HG02943 (cell line): ENCODE data around the gene FAM171A1.
A peak's percentile ranks its signal among the peaks of the same experiment; 100 is the strongest.
"Not testable (repeated sequence)": the region's sequence is repeated elsewhere in the genome, so short reads cannot be mapped to it uniquely, and the experiment has no call there.

Experiments
- ATAC-seq: cut with Tn5 transposase; IDR thresholded peaks from one replicate; pipeline ENCODE4 v1.9.1; 2021; ENCODE audit warnings: mild to moderate bottlenecking, low read depth, moderate library complexity; ENCODE audit not compliant: unreplicated experiment

The FAM171A1 gene

DNA sequence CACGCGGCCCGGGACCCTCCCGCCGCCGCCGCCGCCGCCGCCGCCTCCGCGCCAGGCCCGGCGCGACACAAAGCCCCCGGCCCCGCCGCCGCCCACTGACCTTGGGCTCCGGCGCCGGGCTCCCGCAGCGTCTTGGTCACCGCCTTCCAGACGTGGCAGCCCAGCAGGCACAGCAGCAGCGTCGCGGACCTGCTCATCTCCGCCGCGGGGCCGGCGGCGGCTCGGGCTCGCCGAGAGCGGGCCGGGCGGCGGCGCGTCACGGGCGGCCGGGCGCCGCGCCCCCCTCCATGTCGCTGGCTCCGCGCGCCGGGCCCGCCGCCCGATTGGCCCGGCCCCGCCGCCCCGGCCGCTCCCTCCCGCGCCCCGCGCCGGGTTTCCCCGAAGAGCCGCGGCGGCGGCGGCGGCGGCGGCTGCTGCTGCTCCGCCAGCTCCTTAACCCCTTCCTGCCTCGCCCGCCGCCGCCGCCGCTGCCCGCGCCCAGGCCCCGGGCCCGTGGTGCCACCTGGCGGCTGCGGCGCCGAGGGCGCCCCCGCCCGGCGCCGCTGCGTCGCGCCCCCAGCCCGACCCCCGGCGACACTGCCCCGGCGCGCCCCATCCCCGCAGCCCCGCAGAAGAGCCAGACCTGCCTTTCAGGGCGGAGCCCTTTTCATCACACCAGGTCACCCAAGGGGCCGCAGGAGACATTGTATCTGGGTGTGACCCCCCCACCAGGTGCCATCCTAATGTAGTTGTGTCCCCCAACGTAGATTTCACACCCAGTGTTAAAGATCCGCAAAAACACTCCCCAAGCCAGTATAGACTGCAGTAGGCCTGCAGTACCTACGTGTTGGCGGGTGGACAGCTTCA, at the start of gene FAM171A1:
Gene FAM171A1, minus strand, starts transcription at position 434 of the 846 bp plus-strand sequence. Its CDS starts 237 bp downstream, at position 197.
- peak; percentile 49 for ATAC-seq

DNA sequence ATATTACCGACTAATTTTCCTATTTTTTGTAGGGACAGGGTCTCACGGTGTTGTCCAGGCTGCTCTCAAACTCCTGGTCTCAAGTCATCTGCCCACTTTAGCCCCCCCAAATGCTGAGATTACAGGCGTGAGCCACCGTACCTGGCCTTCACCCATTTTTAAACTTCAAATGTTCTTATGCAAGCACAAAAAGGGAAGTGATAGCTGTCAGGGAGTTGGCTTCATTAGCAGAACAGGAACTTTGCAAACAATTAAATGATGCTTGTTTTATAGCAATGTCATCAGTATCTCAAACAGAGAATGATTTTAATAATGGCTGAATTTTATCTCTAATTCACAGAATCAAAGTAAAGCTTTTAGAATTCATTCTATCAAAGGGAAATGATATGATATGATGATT, 49.8 kb upstream of the FAM171A1 start:
- no peak for ATAC-seq

DNA sequence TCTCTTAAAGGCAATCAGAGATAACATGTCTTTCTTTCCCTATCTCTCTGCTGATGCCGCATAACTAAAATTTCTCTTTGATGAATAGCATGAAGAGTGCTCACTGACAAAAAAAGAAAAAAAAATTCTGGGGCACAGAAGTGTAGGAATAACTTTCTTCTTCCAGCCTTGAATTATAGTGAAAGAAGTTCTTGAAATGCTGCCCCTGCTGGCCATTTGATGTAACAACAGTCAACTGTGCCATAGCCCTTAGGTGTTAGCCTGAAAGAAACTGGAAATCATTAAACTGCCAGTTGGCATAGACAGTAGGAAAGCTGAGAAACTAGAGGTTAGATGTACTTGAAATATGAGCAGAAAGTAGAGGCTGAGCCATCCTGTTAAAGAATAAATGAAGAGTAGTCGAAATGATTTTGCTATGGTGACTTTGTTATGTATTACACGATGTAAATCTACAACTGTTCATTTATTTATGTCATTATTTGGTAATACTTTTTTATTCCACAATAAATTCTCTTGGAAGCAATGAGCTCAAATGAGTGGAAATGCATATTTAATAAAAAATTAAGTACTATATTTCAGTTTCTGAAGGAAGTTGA, 48.3 kb upstream of the FAM171A1 start:
- no peak for ATAC-seq

DNA sequence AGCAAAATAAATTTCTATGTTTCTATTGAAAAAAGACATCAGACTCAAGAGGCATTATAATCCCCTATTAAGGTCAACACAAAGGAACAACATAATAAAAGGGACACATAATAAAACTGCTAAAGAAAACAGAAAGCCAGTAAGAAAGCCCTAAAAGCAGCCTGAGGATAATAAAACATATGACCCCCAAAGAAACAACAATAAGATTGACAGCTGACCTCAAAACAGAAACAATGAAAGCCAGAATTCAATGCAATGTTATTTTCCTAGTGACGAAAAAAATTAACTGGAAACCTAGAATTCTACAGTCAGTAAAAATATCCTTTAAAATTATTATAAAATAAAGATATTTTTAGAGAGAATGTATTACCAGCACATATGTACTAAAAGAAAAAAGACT, 44.9 kb upstream of the FAM171A1 start:
- ATAC-seq: no peak

DNA sequence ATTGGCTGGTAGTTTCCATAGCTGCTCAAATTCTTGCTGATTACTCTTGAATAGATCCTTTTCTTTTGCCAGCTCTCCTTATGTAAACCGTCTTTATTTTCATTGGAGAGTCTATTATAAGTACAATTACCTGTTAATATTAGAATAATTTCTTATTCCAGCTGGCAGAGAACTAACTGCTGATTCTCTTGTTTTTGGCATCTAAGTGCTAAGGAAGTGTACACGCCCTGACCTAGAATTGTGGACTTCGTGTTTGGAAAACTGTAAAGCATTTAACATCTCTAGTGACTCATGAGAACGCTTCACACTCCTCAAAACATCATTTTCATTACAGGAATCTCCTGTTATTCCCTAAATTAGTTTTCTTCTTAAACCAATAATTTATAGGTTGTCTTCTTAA, 39.9 kb upstream of the FAM171A1 start:
- no peak for ATAC-seq

DNA sequence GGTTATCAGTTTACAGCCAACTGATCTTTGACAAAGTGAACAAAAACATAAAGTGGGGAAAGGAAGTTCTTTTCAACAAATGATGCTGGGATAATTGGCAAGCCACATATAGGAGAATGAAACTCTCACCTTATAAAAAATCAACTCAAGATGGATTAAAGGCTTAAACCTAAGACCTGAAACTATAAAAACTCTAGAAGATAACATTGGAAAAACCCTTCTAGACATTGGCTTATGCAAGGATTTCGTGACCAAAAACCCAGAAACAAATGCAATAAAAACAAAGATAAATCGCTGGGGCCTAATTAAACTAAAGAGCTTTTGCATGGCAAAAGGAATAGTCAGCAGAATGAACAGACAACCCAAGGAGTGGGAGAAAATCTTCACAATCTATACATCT, 38.3 kb upstream of the FAM171A1 start:
- not testable (repeated sequence) for ATAC-seq

DNA sequence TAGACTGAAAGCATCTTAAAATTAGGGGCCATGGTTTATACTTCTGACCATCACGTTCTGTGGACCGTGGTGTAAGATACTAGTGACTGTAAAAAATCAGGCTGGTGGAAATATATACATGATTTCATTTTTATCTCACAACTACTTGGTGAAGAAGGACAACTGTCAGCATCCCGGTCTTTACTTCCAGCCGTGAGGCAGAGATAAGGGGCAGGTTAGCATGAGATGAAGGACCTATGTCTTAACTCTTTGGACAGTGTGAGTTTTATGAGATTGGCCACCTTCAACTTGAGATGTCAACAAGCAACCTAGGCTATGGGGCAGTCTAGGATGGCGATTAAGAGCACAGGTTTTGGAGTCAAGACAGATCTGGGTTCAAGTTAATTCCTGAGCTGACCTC, 37.5 kb upstream of the FAM171A1 start:
- ATAC-seq: no peak

DNA sequence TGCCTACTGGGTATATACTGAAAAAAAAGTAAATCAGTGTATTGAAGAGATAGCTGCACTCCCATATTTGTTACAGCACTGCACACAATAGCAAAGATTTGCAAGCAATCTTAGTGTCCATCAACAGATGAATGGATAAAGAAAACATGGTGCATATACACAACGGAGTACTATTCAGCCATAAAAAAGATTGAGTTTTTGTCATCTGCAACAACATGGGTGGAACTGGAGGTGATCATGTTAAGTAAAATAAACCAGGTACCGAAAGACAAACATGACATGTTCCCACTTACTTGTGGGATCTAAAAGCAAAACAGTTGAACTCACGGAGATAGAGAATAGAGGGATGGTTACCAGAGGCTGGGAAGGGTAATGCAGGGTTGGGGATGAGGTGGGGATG, 34.2 kb upstream of the FAM171A1 start:
- ATAC-seq: no peak

DNA sequence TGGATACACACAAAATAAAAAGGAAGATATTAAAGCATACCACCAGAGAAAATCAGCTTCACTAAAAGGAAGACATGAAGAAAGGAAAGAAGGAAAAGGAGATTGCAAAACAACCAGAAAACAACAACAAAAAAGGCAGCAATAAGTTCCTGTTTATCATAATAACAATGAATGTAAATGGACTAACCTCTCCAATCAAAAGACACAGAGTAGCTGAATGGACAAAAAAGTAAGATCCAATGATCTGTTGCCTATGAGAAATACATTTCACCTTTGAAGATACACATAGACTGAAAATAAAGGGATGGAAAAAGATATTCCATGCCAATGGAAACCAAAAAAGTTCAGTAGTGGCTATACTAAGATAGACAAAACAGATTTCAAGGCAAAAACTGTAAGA, 30.3 kb upstream of the FAM171A1 start:
- no peak for ATAC-seq

DNA sequence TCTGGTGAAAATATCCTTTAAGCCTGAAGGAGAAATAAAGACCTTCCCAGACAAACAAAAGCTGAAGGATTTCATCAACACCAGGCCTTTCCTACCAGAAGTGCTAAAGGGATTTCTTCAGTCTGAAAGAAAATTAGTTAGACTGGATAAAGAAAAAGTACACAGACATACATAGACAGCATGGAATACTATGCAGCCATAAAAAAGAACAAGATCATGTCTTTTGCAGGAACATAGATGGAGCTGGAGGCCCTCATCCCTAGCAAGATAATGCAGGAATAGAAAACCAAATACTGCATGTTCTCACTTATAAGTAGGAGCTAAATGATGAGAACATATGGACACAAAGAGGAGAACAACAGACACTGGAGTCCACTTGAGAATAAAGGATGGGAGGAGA, 29.4 kb upstream of the FAM171A1 start:
- ATAC-seq: not testable (repeated sequence)

DNA sequence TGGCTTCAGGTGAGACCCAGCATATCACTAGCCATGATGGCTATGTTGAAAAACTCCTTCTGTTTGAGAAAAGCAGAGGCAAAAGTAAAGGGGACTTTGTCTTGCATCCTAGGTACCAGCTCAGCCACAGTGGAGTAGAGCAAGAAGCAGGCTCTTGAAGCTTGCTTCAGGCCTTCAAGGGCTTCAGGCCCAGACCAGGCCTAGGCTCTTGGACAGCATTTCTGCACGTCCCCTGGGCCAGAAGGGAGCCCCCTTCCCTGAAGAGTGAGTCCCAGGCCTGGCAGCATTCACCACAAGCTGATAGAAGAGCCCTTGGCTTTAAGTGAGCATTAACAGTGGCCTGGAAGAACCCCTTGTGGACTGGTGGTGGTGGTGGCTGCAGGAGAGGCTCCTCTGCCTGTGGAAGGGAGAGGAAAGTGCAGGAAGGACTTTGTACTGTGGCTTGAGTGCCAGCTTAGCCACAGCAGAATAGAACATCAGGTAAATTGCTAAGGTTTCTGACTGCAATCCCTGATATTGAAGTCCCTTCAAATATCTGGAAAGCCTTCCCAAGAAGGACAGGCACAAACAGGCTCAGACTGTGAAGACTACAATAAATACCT, 28.1 kb upstream of the FAM171A1 start:
- ATAC-seq: no peak

DNA sequence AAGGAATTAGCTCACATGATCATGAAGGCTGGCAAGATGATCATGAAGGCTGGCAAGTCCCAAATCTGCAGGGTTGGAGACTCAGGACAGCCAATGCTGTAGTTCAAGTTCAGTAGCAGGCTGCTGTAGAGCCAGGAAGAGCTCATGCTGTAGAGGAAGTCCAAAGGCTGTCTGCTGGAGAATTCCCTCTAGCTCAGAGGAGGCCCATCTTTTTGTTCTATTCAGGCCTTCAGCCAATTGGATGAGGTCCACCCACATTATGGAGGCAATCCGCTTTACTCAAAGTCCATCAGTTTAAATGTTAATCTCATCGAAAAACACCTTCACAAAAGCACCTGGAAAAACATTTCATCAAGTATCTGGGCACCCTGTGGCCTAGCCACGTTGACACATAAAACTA, 24.8 kb upstream of the FAM171A1 start:
- ATAC-seq: no peak

DNA sequence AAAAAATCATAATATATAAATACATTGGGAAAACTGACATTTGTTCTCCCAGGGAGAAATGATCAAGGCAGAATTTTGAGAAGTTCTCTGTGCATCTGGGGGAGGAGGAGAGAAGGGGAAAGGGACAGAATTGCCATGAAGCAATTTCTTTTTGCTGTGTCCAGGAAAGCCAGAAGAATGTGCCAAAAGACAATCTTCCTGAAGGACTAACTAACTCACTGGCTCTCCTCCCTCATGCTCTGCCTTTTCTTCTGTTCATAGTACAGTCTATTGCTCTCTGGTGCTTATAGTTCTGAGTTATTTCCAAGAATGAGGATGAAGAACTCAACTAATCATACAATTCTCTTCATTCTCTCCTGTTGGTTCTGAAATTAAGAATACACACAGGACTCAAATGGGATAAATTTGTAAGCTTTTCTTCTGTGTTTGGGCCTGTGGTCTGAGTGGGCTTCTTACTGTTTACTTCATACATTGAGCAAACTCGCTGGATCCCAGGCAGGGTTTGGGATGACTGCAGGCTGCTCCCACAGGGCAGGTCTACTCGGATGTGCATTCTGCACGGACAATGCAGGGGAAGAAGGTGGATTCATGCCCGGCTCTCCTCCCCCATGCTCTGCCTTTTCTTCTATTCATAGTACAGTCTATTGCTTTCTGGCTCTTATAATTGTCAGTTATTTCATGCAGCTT, 22.2 kb upstream of the FAM171A1 start:
- ATAC-seq: no peak

DNA sequence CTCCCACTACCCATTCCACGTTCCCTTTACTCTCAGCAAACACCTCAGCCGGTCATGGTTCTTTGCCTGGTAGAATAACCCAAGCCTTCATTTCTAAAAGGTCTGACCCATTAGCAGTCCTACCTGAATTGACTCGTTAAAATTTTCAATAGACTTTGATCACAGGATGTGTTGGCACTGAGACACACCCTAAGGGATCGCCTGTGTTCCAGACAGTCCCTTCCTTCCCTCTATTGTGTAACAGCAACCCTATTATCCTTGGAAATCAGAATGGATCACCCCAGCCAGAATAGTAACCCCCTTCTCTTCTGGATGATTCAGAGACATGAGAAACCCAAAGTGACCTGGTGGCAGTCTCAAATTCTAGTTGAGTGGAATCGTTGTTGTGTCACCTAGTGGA, 20.4 kb upstream of the FAM171A1 start:
- no peak for ATAC-seq

DNA sequence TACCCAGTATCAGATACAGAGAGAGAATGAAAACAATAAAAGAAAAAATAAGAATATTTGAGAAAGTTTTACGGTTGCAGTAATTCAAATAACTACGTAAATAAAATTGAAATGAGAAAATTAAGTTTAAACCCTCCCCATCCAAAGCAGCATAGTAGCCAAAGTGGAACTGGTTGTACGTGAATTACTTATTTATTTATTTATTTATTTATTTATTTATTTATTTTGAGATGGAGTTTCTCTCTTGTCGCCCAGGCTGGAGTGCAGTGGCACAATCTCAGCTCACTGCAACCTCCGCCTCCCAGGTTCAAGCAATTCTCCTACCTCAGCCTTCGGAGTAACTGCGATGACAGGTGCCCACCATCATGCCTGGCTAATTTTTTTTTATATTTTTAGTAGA, 17.1 kb upstream of the FAM171A1 start:
- not testable (repeated sequence) for ATAC-seq

DNA sequence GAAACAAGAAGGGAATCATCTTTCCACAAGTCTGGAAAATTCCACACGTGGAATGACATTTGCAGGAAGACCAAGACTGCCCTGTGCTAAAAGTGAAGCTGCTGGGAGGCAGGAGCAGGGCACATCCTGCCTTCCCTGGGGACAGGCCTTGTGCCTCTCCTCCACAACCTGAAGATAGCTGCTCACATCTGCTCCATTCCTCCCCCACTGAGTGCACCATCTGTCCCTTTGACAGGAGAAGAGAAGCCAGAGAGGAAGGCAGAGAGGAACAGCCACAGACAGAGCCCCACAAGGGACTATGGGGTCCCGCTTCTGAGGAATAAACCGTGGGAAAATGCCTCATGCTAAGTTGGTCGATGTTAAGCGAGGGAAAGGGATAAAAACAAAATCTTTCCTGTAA, 15.9 kb upstream of the FAM171A1 start:
- ATAC-seq: no peak

DNA sequence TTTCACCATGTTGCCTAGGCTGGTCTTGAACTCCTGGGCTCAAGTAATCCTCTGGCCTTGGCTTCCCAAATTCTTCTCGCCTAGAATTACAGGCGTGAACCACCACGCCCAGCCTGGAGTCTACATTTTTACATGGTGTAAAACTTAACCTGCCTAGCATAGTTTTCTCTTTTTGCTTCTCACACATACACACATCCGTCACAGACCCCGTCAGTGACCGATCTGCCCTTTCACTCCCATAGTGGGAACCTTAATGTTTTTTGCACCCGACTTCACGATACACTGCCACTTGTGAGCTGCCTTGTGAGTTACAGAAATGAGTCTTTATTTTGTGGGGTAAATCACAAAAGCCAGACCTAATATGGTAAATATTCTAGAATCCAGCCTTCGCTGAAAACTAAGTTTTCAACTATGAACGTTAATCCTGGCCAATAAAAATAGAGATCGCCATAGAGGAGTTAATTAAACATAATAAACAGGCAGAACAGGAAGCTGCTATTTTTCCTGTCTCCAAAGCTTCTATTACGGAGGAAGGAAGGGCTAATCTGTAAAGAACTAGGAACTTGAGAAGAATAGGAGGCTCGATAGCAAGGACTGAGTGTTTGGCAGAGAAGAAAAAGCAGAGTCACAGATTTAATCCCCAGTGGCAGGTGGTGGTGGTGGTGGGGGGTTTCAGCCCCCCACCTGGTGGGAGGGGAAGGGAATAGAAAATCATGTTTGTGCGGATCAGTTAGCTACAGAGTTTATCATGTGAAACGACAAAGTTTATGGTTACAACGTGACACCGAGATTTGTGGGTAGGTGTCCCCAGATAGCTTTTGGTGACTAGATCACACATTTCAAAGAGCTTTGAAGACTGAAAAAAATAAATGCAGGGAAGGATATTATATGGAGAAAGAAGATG, 14.7 kb upstream of the FAM171A1 start:
- no peak for ATAC-seq

DNA sequence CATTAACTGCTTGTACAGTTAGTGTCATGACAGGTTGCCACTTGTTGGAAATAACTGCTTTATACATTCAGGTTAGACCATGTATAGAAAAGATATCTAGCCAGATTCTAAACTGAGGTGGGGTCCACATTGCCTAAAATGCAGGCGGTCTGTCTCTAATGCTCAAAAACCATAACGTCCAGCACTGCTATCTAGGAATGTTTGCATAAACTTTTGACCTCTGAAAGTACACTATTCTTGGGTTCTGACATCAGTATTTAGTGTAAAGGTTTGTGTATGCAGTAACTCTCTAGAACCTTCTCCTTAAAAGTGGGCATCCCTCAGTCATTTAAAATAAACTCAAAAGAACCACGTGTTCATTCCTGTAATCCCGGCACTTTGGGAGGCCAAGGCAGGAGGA, 10.3 kb upstream of the FAM171A1 start:
- no peak for ATAC-seq

DNA sequence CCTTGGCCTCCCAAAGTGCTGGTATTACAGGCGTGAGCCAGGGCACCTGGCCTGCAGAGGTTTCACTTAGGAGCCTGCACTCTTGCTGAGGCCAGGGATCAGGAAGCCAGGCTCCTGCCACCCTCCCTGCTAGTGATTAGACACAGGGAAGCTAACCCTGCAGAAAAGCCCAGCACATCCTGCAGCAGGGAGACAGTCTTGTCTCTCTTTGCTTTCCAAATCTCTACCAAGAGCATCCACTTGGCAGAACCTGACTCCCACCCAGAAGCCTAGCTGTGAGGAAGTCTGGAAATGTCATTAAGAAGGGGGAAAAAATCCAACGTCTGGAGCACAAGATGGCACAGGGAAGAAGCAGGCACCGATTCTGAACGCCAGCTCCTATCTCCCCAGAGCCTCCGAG, 8.0 kb upstream of the FAM171A1 start:
- no peak for ATAC-seq

DNA sequence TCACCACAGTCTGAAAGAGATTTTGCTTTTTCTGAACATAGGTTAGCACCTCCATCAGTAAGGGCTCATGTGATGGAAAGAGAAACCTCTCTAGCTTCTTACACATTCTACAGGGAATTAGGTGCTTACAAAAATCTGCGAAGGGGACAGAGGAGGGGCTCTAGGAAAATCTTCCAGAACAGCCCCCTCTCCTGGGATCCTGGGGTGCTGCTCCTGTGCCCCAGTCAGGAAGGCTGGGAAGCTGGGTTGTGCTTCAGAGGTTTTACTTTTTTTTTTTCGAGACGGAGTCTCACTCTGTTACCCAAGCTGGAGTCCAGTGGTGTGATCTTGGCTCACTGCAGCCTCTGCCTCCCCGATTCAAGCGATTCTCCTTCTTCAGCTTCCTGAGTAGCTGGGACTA, 7.5 kb upstream of the FAM171A1 start:
- no peak for ATAC-seq
